Uterus (tissue), 4 donors: ENCODE data around the gene BICD1. TPM values are rescaled to one million over a fixed set of nuclear protein-coding genes. Genes with fewer than 3 reads are reported as not detected.

Source experiments
- DNase-seq, 2 donors: peaks; one replicate each; pipeline ENCODE4 v3.0.0-alpha.2; 2019 to 2020
- H3K27ac ChIP-seq, 2 donors: fragments of 200-600 bp; sonication (generic); 1 replicate in 1 of 2; 2 replicates in 1 of 2; pipeline ENCODE4 v1.5.1; 2016 to 2018
- H3K27me3 ChIP-seq, 2 donors: fragments of 200-600 bp; sonication (generic); one replicate each; pipeline ENCODE4 v1.5.1; 2018 to 2019; ENCODE audit warnings: control low read depth in 1 of 2
- H3K36me3 ChIP-seq, 2 donors: fragments of 200-600 bp; sonication (generic); one replicate each; pipeline ENCODE4 v1.5.1; 2019; ENCODE audit warnings: control low read depth in 1 of 2
- H3K4me1 ChIP-seq, 2 donors: fragments of 200-600 bp; sonication (generic); one replicate each; pipeline ENCODE4 v1.5.1; 2018 to 2019; ENCODE audit warnings: control low read depth in 1 of 2
- H3K4me3 ChIP-seq, 2 donors: fragments of 200-600 bp; sonication (generic); 1 replicate in 1 of 2; 2 replicates in 1 of 2; pipeline ENCODE4 v1.5.1; 2018 to 2019; ENCODE audit warnings: mild to moderate bottlenecking in 1 of 2
- H3K9me3 ChIP-seq, 2 donors: fragments of 200-600 bp; sonication (generic); one replicate each; pipeline ENCODE4 v1.5.1; 2019; ENCODE audit warnings: control low read depth in 1 of 2
- CTCF ChIP-seq, 4 experiments: fragments of 200-600 bp in 2 of 4; fragments of 450-650 bp in 2 of 4; sonication (generic) in 2 of 4; IDR thresholded peaks; one replicate each; pipeline ENCODE4 v1.5.1; 2016 to 2019; ENCODE audit warnings: antibody characterized with exemption in 4 of 4, mild to moderate bottlenecking in 2 of 4, moderate library complexity in 1 of 4
- POLR2A ChIP-seq, 2 donors: fragments of 450-650 bp; IDR thresholded peaks; one replicate each; pipeline ENCODE4 v1.6.1; 2016; ENCODE audit warnings: antibody characterized with exemption in 2 of 2, mild to moderate bottlenecking in 1 of 2, moderate library complexity in 1 of 2
- intact Hi-C: fragments of 100-400 bp; cut with DNase I; formaldehyde crosslinking; loops from one replicate; pipeline ENCODE4 v1.15.1; 2023; ENCODE audit warnings: low total_unique reads
- small RNA-seq: library from RNA; depleted of rRNA; stranded (forward); fragments of <200 nt; gene quantifications from one replicate; pipeline ENCODE3, GENCODE V24; 2016
- total RNA-seq, 4 donors: library from RNA; depleted of rRNA in 3 of 4; stranded (reverse); fragments of >200 nt in 3 of 4; gene quantifications; one replicate each; pipeline versions ENCODE4 v1.1.0 to v1.2.4, GENCODE V29; 2014 to 2023
- donor health status: DM: yes; HTN: yes; CAD: no.

BICD1 gene
- total RNA-seq, 4 donors from 2014 or later = 19.4 to 219 (median 40.9) TPM

DNA sequence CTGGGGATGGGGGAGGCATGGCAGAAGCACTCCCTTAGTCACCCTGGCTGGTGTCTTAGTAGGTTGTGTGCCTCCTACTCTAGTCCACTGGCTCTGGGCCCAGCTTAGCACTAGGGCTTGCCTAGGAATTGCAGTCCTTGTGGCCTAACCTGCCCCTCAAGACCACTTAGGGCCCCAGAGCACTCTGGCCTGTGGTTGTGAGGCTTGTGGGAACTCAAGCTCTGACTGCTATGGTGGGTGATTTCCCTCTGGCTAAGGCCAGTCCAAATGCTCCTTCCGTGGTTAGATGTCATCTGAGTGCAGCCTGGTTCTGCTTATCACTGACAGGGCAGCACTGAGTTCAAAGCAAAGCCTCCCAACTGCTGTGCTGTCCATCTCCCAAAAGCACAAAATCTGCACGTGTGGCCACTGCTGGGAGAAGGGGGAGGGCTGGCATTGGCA lies 312.9 kb downstream of the BICD1 start:
- Histone ChIP-seq H3K9me3 (no peaks in the 10 kb centered on the region), H3K4me1 (peaks cover 0 to 3% of the 10 kb centered on the region in 2 donors), H3K36me3 (no peaks in the 10 kb centered on the region), H3K4me3 (no peak overlapping the region), H3K27me3 (no peaks in the 10 kb centered on the region), H3K27ac (no peak overlapping the region)
- TF ChIP-seq CTCF (IDR thresholded peaks at IDR 0.05) (no peak), POLR2A (IDR thresholded peaks at IDR 0.05) (no peak)
- intact Hi-C loops = no loop called here
- no peak for DNase-seq

- no peak for DNase-seq
- Histone ChIP-seq H3K36me3 (no peaks in the 10 kb centered on the region), H3K27me3 (no peaks in the 10 kb centered on the region), H3K27ac (no peak overlapping the region), H3K4me3 (no peak overlapping the region), H3K4me1 (peaks cover 0 to 3% of the 10 kb centered on the region in 2 donors), H3K9me3 (no peaks in the 10 kb centered on the region)
- no peak for TF ChIP-seq CTCF (IDR thresholded peaks at IDR 0.05)
- no peak for TF ChIP-seq POLR2A (IDR thresholded peaks at IDR 0.05)
- intact Hi-C loops = no loop called here
These were observed 313.7 kb downstream of the BICD1 start for GRCh38 chr12:32420356-32420755.

GRCh38 chr12:32423559-32423958 lies 316.9 kb downstream of the BICD1 start:
- DNase-seq = no peak
- Histone ChIP-seq H3K4me1 (peaks cover 0 to 3% of the 10 kb centered on the region in 2 donors), H3K9me3 (no peaks in the 10 kb centered on the region), H3K4me3 (no peak overlapping the region), H3K27ac (peak overlapping the region in 1 of 2 donors; percentile 64), H3K36me3 (no peaks in the 10 kb centered on the region), H3K27me3 (no peaks in the 10 kb centered on the region)
- intact Hi-C loops = no loop called here
- no peak for TF ChIP-seq POLR2A (IDR thresholded peaks at IDR 0.05)
- TF ChIP-seq CTCF (IDR thresholded peaks at IDR 0.05) = no peak

DNA sequence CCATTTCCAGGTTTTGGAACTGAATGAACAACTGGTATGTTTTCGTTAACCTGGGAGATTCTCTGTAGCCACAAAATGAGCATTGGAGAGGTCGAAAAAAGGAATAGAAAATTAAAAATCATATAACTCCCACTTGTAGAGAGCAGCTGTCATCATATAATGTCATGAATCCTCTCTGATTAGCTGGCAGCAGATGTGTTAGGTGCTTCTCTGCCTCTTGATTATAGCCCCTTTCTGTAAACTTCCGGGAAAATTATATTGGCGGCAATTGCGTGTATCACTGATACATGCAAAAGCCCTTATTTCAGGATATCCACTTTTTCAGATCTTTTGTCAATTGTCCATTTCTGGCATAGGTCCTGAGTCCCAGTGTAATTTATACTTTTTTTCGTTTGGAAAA lies 324.4 kb downstream of the BICD1 start:
- no peaks in the 10 kb centered on the region for H3K9me3 ChIP-seq
- intact Hi-C loops = no loop called here
- TF ChIP-seq CTCF (IDR thresholded peaks at IDR 0.05) = no peak
- no peak for TF ChIP-seq POLR2A (IDR thresholded peaks at IDR 0.05)
- no peaks in the 10 kb centered on the region for H3K4me1 ChIP-seq
- no peaks in the 10 kb centered on the region for H3K27me3 ChIP-seq
- no peak overlapping the region for H3K27ac ChIP-seq
- no peaks in the 10 kb centered on the region for H3K36me3 ChIP-seq
- DNase-seq = no peak
- no peak overlapping the region for H3K4me3 ChIP-seq

Small RNA genes lying within 50 kb of the gene (small RNA-seq; reads per million reads assigned to genes)
- gene AC048344.2 (not detected), gene AC048344.3 (not detected), gene RF00019 (not detected)

Other genes starting within 250 kb of the BICD1 start
- 100 to 1,000 TPM in 1 of 4 donors, 10 to 100 TPM in 3; 39.1 to 145 (median 75.6) TPM for gene RESF1, start 147.4 kb upstream of the BICD1 start, total RNA-seq